ENCODE results near the gene ARHGEF7. TPM values are rescaled to one million over a fixed set of nuclear protein-coding genes. Genes with fewer than 3 reads are reported as not detected.

The ARHGEF7 gene
- total and polyA plus RNA-seq, 2 experiments from 2014 or later: 23.6 to 58.9 TPM

DNA sequence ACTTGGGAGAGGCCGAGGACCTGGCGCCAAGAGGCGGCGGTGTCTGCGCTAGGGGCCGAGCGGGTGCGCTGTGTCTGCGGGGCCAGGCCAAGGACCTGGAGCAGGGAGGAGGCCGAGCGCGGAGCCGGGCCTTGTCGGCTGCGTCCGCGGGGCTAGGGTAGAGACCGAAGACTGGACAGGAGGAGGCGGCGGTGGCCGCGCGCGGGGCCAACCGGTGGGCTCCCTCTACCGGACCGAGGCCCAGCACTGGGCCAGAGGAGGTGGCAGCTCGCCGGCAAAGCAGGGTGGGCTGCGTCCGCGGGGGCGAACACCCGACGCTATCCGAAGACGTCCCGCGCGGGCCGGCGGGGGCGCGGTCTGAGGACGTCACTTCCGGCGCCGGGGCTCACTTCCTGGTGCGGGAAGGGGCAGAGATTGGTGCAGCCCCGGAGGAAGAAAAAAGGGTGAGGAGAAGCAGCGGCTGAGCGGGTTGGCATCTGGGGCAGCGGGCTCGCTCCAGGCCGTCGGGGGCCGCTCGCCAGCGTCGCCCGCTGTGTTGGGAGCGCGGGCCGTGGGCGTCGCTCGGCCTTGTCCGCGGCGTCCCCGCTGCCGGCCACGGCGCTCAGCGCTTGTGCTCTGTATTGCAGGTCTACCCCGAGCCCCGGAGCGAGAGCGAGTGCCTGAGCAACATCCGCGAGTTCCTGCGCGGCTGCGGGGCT, 38.3 kb downstream of the ARHGEF7 start:
- Histone ChIP-seq H3K9me2 (ENCODE audit: insufficient read depth) (no peaks in the 10 kb centered on the region), H3K79me2 (replicated peaks; ENCODE audit: insufficient read depth) (peaks cover 45% of the 10 kb centered on the region), H4K20me1 (replicated peaks; ENCODE audit: insufficient read depth) (peaks cover 23% of the 10 kb centered on the region), H3K27me3 (ENCODE audit: insufficient read depth) (no peaks in the 10 kb centered on the region), H2AFZ (peak overlapping the region; percentile 72), H3K36me3 (ENCODE audit: insufficient read depth) (no peaks in the 10 kb centered on the region), H3K4me2 (peak overlapping the region; percentile 82), H3K4me1 (ENCODE audit: insufficient read depth) (peaks cover 17% of the 10 kb centered on the region), H3K4me3 (peak overlapping the region; percentile 91), H3K27ac (ENCODE audit: low read depth) (peak overlapping the region; percentile 97), H3F3A (replicated peaks; ENCODE audit: low read depth) (no peaks in the 10 kb centered on the region)
- H3K27ac Mint-ChIP-seq: peak overlapping the region; percentile 95
- H3K27me3 Mint-ChIP-seq (ENCODE audit: insufficient read depth, low read depth, poor library complexity): peaks cover 1% of the 10 kb centered on the region
- DNase-seq (ENCODE audit: low spot score): peak; percentile 94
- peak overlapping the region; percentile 92 for H3K4me3 Mint-ChIP-seq
- ATAC-seq: peak; percentile 91
- H3K36me3 Mint-ChIP-seq (ENCODE audit: low read depth): no peaks in the 10 kb centered on the region; the same call in 2 of the 3 replicates
- H3K4me1 Mint-ChIP-seq: peaks cover 17% of the 10 kb centered on the region; the same call in 2 of the 3 replicates
- TF ChIP-seq, protein P1, sequence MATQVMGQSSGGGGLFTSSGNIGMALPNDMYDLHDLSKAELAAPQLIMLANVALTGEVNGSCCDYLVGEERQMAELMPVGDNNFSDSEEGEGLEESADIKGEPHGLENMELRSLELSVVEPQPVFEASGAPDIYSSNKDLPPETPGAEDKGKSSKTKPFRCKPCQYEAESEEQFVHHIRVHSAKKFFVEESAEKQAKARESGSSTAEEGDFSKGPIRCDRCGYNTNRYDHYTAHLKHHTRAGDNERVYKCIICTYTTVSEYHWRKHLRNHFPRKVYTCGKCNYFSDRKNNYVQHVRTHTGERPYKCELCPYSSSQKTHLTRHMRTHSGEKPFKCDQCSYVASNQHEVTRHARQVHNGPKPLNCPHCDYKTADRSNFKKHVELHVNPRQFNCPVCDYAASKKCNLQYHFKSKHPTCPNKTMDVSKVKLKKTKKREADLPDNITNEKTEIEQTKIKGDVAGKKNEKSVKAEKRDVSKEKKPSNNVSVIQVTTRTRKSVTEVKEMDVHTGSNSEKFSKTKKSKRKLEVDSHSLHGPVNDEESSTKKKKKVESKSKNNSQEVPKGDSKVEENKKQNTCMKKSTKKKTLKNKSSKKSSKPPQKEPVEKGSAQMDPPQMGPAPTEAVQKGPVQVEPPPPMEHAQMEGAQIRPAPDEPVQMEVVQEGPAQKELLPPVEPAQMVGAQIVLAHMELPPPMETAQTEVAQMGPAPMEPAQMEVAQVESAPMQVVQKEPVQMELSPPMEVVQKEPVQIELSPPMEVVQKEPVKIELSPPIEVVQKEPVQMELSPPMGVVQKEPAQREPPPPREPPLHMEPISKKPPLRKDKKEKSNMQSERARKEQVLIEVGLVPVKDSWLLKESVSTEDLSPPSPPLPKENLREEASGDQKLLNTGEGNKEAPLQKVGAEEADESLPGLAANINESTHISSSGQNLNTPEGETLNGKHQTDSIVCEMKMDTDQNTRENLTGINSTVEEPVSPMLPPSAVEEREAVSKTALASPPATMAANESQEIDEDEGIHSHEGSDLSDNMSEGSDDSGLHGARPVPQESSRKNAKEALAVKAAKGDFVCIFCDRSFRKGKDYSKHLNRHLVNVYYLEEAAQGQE (IDR thresholded peaks at IDR 0.05; ENCODE audit: unreplicated experiment): no peak
- peak; percentile 98 for TF ChIP-seq CREB1 (CRISPR knock-in tag; IDR thresholded peaks at IDR 0.05; ENCODE audit: low read depth)
- TF ChIP-seq NANOG (IDR thresholded peaks at IDR 0.05; ENCODE audit: borderline replicate concordance): no peak
- TF ChIP-seq POLR2AphosphoS5 (IDR thresholded peaks at IDR 0.05; ENCODE audit: low read depth): peak; percentile 90
- no peak for TF ChIP-seq JUNB (IDR thresholded peaks at IDR 0.05; ENCODE audit: unreplicated experiment)
- no peak for TF ChIP-seq ZNF114 (CRISPR knock-in tag; IDR thresholded peaks at IDR 0.05)
- TF ChIP-seq, protein P2, sequence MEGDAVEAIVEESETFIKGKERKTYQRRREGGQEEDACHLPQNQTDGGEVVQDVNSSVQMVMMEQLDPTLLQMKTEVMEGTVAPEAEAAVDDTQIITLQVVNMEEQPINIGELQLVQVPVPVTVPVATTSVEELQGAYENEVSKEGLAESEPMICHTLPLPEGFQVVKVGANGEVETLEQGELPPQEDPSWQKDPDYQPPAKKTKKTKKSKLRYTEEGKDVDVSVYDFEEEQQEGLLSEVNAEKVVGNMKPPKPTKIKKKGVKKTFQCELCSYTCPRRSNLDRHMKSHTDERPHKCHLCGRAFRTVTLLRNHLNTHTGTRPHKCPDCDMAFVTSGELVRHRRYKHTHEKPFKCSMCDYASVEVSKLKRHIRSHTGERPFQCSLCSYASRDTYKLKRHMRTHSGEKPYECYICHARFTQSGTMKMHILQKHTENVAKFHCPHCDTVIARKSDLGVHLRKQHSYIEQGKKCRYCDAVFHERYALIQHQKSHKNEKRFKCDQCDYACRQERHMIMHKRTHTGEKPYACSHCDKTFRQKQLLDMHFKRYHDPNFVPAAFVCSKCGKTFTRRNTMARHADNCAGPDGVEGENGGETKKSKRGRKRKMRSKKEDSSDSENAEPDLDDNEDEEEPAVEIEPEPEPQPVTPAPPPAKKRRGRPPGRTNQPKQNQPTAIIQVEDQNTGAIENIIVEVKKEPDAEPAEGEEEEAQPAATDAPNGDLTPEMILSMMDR (conservative IDR thresholded peaks at IDR 0.05; ENCODE audit: low read depth in 2 of 2): peak in 1 of 2 experiments; percentile 27; a peak in 2 of 4 replicates
- no peak for TF ChIP-seq EZH2 (IDR thresholded peaks at IDR 0.05; ENCODE audit: low read depth, unreplicated experiment)
- TF ChIP-seq, protein P3, sequence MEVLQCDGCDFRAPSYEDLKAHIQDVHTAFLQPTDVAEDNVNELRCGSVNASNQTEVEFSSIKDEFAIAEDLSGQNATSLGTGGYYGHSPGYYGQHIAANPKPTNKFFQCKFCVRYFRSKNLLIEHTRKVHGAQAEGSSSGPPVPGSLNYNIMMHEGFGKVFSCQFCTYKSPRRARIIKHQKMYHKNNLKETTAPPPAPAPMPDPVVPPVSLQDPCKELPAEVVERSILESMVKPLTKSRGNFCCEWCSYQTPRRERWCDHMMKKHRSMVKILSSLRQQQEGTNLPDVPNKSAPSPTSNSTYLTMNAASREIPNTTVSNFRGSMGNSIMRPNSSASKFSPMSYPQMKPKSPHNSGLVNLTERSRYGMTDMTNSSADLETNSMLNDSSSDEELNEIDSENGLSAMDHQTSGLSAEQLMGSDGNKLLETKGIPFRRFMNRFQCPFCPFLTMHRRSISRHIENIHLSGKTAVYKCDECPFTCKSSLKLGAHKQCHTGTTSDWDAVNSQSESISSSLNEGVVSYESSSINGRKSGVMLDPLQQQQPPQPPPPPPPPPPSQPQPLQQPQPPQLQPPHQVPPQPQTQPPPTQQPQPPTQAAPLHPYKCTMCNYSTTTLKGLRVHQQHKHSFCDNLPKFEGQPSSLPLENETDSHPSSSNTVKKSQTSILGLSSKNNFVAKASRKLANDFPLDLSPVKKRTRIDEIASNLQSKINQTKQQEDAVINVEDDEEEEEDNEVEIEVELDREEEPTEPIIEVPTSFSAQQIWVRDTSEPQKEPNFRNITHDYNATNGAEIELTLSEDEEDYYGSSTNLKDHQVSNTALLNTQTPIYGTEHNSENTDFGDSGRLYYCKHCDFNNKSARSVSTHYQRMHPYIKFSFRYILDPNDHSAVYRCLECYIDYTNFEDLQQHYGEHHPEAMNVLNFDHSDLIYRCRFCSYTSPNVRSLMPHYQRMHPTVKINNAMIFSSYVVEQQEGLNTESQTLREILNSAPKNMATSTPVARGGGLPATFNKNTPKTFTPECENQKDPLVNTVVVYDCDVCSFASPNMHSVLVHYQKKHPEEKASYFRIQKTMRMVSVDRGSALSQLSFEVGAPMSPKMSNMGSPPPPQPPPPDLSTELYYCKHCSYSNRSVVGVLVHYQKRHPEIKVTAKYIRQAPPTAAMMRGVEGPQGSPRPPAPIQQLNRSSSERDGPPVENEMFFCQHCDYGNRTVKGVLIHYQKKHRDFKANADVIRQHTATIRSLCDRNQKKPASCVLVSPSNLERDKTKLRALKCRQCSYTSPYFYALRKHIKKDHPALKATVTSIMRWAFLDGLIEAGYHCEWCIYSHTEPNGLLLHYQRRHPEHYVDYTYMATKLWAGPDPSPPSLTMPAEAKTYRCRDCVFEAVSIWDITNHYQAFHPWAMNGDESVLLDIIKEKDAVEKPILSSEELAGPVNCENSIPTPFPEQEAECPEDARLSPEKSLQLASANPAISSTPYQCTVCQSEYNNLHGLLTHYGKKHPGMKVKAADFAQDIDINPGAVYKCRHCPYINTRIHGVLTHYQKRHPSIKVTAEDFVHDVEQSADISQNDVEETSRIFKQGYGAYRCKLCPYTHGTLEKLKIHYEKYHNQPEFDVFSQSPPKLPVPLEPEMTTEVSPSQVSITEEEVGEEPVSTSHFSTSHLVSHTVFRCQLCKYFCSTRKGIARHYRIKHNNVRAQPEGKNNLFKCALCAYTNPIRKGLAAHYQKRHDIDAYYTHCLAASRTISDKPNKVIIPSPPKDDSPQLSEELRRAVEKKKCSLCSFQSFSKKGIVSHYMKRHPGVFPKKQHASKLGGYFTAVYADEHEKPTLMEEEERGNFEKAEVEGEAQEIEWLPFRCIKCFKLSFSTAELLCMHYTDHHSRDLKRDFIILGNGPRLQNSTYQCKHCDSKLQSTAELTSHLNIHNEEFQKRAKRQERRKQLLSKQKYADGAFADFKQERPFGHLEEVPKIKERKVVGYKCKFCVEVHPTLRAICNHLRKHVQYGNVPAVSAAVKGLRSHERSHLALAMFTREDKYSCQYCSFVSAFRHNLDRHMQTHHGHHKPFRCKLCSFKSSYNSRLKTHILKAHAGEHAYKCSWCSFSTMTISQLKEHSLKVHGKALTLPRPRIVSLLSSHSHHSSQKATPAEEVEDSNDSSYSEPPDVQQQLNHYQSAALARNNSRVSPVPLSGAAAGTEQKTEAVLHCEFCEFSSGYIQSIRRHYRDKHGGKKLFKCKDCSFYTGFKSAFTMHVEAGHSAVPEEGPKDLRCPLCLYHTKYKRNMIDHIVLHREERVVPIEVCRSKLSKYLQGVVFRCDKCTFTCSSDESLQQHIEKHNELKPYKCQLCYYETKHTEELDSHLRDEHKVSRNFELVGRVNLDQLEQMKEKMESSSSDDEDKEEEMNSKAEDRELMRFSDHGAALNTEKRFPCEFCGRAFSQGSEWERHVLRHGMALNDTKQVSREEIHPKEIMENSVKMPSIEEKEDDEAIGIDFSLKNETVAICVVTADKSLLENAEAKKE (CRISPR knock-in tag; IDR thresholded peaks at IDR 0.05): no peak
- no peak for TF ChIP-seq EZH2phosphoT487 (IDR thresholded peaks at IDR 0.05; ENCODE audit: unreplicated experiment)
- TF ChIP-seq, protein P4, sequence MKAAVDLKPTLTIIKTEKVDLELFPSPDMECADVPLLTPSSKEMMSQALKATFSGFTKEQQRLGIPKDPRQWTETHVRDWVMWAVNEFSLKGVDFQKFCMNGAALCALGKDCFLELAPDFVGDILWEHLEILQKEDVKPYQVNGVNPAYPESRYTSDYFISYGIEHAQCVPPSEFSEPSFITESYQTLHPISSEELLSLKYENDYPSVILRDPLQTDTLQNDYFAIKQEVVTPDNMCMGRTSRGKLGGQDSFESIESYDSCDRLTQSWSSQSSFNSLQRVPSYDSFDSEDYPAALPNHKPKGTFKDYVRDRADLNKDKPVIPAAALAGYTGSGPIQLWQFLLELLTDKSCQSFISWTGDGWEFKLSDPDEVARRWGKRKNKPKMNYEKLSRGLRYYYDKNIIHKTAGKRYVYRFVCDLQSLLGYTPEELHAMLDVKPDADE (IDR thresholded peaks at IDR 0.05): peak; percentile 79
- TF ChIP-seq ZNF331 (CRISPR knock-in tag; IDR thresholded peaks at IDR 0.05; ENCODE audit: low read depth): no peak
- no peak for TF ChIP-seq STAT1 (IDR thresholded peaks at IDR 0.05; ENCODE audit: unreplicated experiment)
- no peaks in the 10 kb centered on the region for H3K9me3 Mint-ChIP-seq

Data from GM23338 (cell line).